Endothelial cell of umbilical vein (primary cell): Measurements from ENCODE around the gene PRKAR1A. TPM values are rescaled to one million over a fixed set of nuclear protein-coding genes. Genes with fewer than 3 reads are reported as not detected.

ENCODE experiments used
- BruUV-seq: library from RNA; stranded (reverse); fragments of 400-500 nt; replicated peaks from 2 replicates; lab custom pipeline; 2021; lab: Mats Ljungman, UMichigan
- CTCF ChIA-PET: fragments of 300-600, 350-600 bp; sonication (Branson Sonifier 250); formaldehyde crosslinking; loops from one replicate; lab custom pipeline; 2021; ENCODE audit warnings: antibody characterized with exemption, inconsistent platforms; lab: Charles Lee
- POLR2A ChIA-PET: fragments of 300-600, 350-600 bp; sonication (Branson Sonifier 250); formaldehyde crosslinking; loops from one replicate; lab custom pipeline; 2021; ENCODE audit warnings: antibody characterized with exemption, inconsistent platforms; lab: Charles Lee
- DNase-seq: peaks from one replicate; pipeline ENCODE4 v3.0.0-alpha.2; 2011; ENCODE audit warnings: low read depth, low spot score
- FAIRE-seq: peaks from 2 replicates; lab custom pipeline; 2011; peaks lifted over from hg19 to GRCh38; lab: Jason Lieb, UNC
- H2AFZ ChIP-seq: 2 replicates; pipeline ENCODE4 v1.6.0; 2012; ENCODE audit warnings: low read depth, low read length, control low read depth, inconsistent platforms
- H3K27ac ChIP-seq: 2 replicates; pipeline ENCODE4 v1.5.1; 2011; ENCODE audit warnings: low read depth, mild to moderate bottlenecking, control low read depth, low read length, moderate library complexity; ENCODE audit not compliant: insufficient read depth
- H3K27me3 ChIP-seq, 2 experiments: 2 replicates each; pipeline versions ENCODE4 v1.6.0 to v1.6.1; 2011; ENCODE audit warnings: low read length in 2 of 2, mixed read lengths in 1 of 2; ENCODE audit not compliant: control insufficient read depth in 2 of 2, insufficient read depth in 2 of 2
- H3K36me3 ChIP-seq, 2 experiments: 2 replicates in 1 of 2; 3 replicates in 1 of 2; pipeline ENCODE4 v1.5.1; 2011; ENCODE audit warnings: low read length in 2 of 2, mild to moderate bottlenecking in 1 of 2, moderate library complexity in 1 of 2; ENCODE audit not compliant: control insufficient read depth in 2 of 2, insufficient read depth in 2 of 2; ENCODE audit errors: extremely low read depth in 1 of 2
- H3K4me1 ChIP-seq: 3 replicates; pipeline ENCODE4 v1.5.1; 2011; ENCODE audit warnings: mild to moderate bottlenecking, low read length; ENCODE audit not compliant: control insufficient read depth, insufficient read depth; ENCODE audit errors: extremely low read depth
- H3K4me2 ChIP-seq: 2 replicates; pipeline ENCODE4 v1.6.1; 2011; ENCODE audit warnings: low read length, control low read depth, mixed read lengths; ENCODE audit not compliant: insufficient read depth
- H3K4me3 ChIP-seq, 3 experiments: fragments of 200-600 bp in 1 of 3; sonication (generic), shearing (Covaris generic) in 1 of 3; replicated peaks in 1 of 3; 2 replicates each; pipeline ENCODE4 v1.5.1; 2011 to 2016; ENCODE audit warnings: control low read depth in 3 of 3, low read length in 3 of 3, mild to moderate bottlenecking in 2 of 3, inconsistent platforms in 1 of 3, low read depth in 1 of 3, moderate library complexity in 1 of 3; ENCODE audit not compliant: insufficient read depth in 1 of 3
- H3K79me2 ChIP-seq: 2 replicates; pipeline ENCODE4 v1.6.0; 2012; ENCODE audit warnings: low read length, inconsistent platforms; ENCODE audit not compliant: control insufficient read depth, insufficient read depth
- H3K9ac ChIP-seq: replicated peaks from 2 replicates; pipeline ENCODE3; 2011; ENCODE audit warnings: low read length, control low read depth; ENCODE audit not compliant: insufficient read depth; ENCODE audit errors: extremely low read depth
- H3K9me1 ChIP-seq: replicated peaks from 3 replicates; pipeline ENCODE4 v1.6.0; 2011; ENCODE audit warnings: mild to moderate bottlenecking, low read length; ENCODE audit not compliant: control insufficient read depth, insufficient read depth; ENCODE audit errors: extremely low read depth
- H3K9me3 ChIP-seq: replicated peaks from 2 replicates; pipeline ENCODE4 v1.5.1; 2012; ENCODE audit warnings: low read length, inconsistent platforms; ENCODE audit not compliant: control insufficient read depth, insufficient read depth
- H4K20me1 ChIP-seq: replicated peaks from 2 replicates; pipeline ENCODE3; 2011; ENCODE audit warnings: mild to moderate bottlenecking, low read length; ENCODE audit not compliant: control insufficient read depth, insufficient read depth; ENCODE audit errors: extremely low read depth
- EZH2 ChIP-seq: IDR thresholded peaks from 2 replicates; pipeline ENCODE4 v1.6.1; 2012; ENCODE audit warnings: borderline replicate concordance, low read depth, mild to moderate bottlenecking, moderate library complexity, low read length, inconsistent platforms; ENCODE audit not compliant: severe bottlenecking
- FOS ChIP-seq: IDR thresholded peaks from 2 replicates; pipeline ENCODE4 v1.6.1; 2011; ENCODE audit warnings: mild to moderate bottlenecking, low read length, moderate library complexity, borderline replicate concordance; ENCODE audit not compliant: insufficient read depth
- GATA2 ChIP-seq: IDR thresholded peaks from 2 replicates; pipeline ENCODE4 v1.7.0; 2011; ENCODE audit warnings: low read depth, mild to moderate bottlenecking, moderate library complexity, mixed read lengths, low read length; ENCODE audit not compliant: insufficient read length, insufficient read depth
- JUN ChIP-seq: IDR thresholded peaks from 2 replicates; pipeline ENCODE4 v1.6.1; 2011; ENCODE audit warnings: borderline replicate concordance, low read depth; ENCODE audit not compliant: insufficient read length, insufficient read depth
- MYC ChIP-seq: IDR thresholded peaks from one replicate; pipeline ENCODE4 v1.6.1; 2011; ENCODE audit warnings: mild to moderate bottlenecking, low read depth, low read length
- POLR2A ChIP-seq: IDR thresholded peaks from 2 replicates; pipeline ENCODE4 v1.6.1; 2012; ENCODE audit warnings: low read depth, mild to moderate bottlenecking, control low read depth, low read length
- POLR2AphosphoS5 ChIP-seq: IDR thresholded peaks from 2 replicates; pipeline ENCODE4 v1.6.1; 2012; ENCODE audit warnings: low read depth, mild to moderate bottlenecking, control low read depth, low read length, moderate library complexity; ENCODE audit not compliant: insufficient read depth
- dilution Hi-C: fragments of 300-500 bp; cut with MboI; formaldehyde crosslinking; loops from one replicate; pipeline ENCODE4 v1.15.0; 2019; ENCODE audit warnings: low sequenced_read_pairs; ENCODE audit not compliant: extremely low pct_ligation_motif_present
- intact Hi-C: fragments of 100-400 bp; cut with micrococcal nuclease; formaldehyde crosslinking; loops from one replicate; pipeline ENCODE4 v1.10.0; 2022
- polyA plus RNA-seq, 4 experiments: library from polyadenylated mRNA; depleted of rRNA in 3 of 4; stranded (reverse) in 3 of 4; unstranded in 1 of 4; fragments of >200 nt; gene quantifications; 2 replicates each; pipeline versions ENCODE4 v1.2.1 to v1.2.3, GENCODE V29; 2011 to 2012; ENCODE audit warnings: missing spikeins in 1 of 4
- total RNA-seq: library from RNA; stranded (reverse); gene quantifications from 2 replicates; pipeline ENCODE4 v1.2.3, GENCODE V29; 2021
- TF ChIP-seq, protein P1 (sequence below): IDR thresholded peaks from 2 replicates; pipeline ENCODE4 v1.6.1; 2011; ENCODE audit not compliant: insufficient read depth, insufficient read length
- TF ChIP-seq, protein P2 (sequence below), 2 donors: IDR thresholded peaks; 1 replicate in 1 of 2; 2 replicates in 1 of 2; pipeline ENCODE4 v1.5.1; 2011; ENCODE audit warnings: low read length in 2 of 2, mild to moderate bottlenecking in 2 of 2, moderate library complexity in 2 of 2, control low read depth in 1 of 2, inconsistent platforms in 1 of 2, low read depth in 1 of 2; ENCODE audit not compliant: insufficient read depth in 1 of 2; ENCODE audit errors: extremely low read depth in 1 of 2

The PRKAR1A gene
- total and polyA plus RNA-seq, 2 donors (not counting 3 experiments of a cell fraction or from before 2014, with no cell fraction given): 92.0 to 257 TPM

DNA sequence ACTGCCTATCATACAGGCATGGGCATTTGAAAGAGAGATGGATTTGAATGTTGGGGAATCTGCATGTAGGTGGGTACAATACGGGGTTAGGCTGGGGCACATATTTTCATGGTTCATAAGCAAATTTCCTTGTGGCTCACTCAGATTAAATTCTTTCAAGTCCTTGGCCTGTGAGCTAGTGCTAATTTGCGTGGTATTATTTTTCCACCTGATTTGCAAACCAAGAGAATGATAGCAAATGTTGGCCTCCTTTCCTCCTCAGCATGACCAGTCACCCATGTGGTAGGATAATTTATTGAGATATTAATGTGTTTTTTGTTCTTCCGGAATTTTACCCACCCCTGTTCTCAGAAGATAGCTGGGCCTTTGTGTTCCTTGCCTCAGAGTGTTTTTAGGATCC, 66.0 kb downstream of the PRKAR1A start:
- no peaks in the 10 kb centered on the region for H3K36me3 ChIP-seq
- TF ChIP-seq EZH2 (no peak), POLR2A (no peak), FOS (no peak), JUN (no peak), GATA2 (no peak), MYC (no peak), POLR2AphosphoS5 (no peak)
- TF ChIP-seq, protein P1, sequence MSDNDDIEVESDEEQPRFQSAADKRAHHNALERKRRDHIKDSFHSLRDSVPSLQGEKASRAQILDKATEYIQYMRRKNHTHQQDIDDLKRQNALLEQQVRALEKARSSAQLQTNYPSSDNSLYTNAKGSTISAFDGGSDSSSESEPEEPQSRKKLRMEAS: no peak
- TF ChIP-seq, protein P2, sequence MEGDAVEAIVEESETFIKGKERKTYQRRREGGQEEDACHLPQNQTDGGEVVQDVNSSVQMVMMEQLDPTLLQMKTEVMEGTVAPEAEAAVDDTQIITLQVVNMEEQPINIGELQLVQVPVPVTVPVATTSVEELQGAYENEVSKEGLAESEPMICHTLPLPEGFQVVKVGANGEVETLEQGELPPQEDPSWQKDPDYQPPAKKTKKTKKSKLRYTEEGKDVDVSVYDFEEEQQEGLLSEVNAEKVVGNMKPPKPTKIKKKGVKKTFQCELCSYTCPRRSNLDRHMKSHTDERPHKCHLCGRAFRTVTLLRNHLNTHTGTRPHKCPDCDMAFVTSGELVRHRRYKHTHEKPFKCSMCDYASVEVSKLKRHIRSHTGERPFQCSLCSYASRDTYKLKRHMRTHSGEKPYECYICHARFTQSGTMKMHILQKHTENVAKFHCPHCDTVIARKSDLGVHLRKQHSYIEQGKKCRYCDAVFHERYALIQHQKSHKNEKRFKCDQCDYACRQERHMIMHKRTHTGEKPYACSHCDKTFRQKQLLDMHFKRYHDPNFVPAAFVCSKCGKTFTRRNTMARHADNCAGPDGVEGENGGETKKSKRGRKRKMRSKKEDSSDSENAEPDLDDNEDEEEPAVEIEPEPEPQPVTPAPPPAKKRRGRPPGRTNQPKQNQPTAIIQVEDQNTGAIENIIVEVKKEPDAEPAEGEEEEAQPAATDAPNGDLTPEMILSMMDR (IDR thresholded peaks at IDR 0.05; ENCODE audit: extremely low read depth in 1 of 2, insufficient read depth in 1 of 2, low read depth in 1 of 2, low read length in 2 of 2): no peak
- no peaks in the 10 kb centered on the region for H3K9me1 ChIP-seq
- no peak overlapping the region for H3K4me2 ChIP-seq
- H3K79me2 ChIP-seq: no peaks in the 10 kb centered on the region
- H3K4me3 ChIP-seq: no peak overlapping the region
- no peaks in the 10 kb centered on the region for H3K9me3 ChIP-seq
- DNase-seq (no peak), FAIRE-seq (no peak)
- intact Hi-C loops: no loop called here
- no peak overlapping the region for H2AFZ ChIP-seq
- no peak overlapping the region for H3K27ac ChIP-seq
- peaks cover 4 to 8% of the 10 kb centered on the region in 2 experiments for H3K27me3 ChIP-seq
- H3K4me1 ChIP-seq: no peaks in the 10 kb centered on the region
- dilution Hi-C loops: no loop called here
- POLR2A ChIA-PET: no interaction called here
- CTCF ChIA-PET: no interaction called here
- H3K9ac ChIP-seq: no peak overlapping the region
- BruUV-seq: no TSS peak
- H4K20me1 ChIP-seq: no peaks in the 10 kb centered on the region
